Coronary artery (tissue), 2 donors: ENCODE measurements around the gene ANKHD1.

Experiments
- DNase-seq: peaks from one replicate; pipeline ENCODE4 v3.0.0-alpha.2; 2017; ENCODE audit warnings: low spot score
- H3K27ac ChIP-seq, 2 donors: fragments of 200-600 bp; sonication (generic); one replicate each; pipeline ENCODE4 v1.5.1; 2016 to 2019
- H3K4me3 ChIP-seq: fragments of 200-600 bp; sonication (generic); 2 replicates; pipeline ENCODE4 v1.5.1; 2016; ENCODE audit warnings: mild to moderate bottlenecking, moderate library complexity
- CTCF ChIP-seq: fragments of 200-600 bp; sonication (generic); IDR thresholded peaks from one replicate; pipeline ENCODE4 v1.5.1; 2019; ENCODE audit warnings: antibody characterized with exemption

The ANKHD1 gene

DNA sequence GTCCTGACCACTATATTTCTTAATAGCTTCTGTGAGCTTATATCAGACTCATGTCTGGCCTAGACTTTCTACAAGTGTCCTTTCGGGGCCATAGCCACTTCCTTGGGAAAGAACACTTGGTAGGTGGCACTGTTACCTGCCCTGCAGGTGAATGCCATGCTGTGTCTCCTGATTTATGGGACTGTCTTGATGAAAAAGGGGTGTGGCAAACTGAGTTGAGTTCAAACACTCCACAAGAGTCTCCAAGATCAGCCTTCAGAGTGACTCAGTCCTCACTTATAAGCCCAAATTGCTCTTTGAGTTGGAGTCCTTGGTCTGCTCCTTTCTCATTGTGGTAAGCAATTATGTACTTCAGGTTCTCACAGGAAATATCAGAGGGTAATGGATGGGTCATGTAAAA is 9.9 kb upstream of the ANKHD1 start:
- no peak overlapping the region for H3K27ac ChIP-seq
- no peak for TF ChIP-seq CTCF
- H3K4me3 ChIP-seq = no peak overlapping the region
- no peak for DNase-seq

DNA sequence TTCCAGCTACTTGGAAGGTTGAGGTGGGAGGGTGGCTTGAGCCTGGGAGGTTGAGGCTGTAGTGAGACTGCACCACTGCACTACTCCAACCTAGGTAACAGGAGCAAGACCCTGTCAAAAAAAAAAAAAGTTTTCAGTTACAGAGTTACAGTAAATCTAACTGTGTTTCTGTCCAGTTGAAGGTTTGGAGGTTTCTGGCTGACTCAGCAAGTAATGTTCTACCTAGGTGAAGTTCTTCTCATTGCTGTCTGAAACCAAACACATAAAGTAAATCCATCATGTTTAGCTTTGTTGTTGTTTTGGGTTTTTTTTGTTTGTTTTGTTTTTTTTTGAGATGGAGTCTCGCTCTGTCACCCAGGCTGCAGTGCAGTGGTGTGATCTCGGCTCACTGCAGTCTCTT is 7.9 kb upstream of the ANKHD1 start:
- no peak overlapping the region for H3K4me3 ChIP-seq
- TF ChIP-seq CTCF = no peak
- H3K27ac ChIP-seq = no peak overlapping the region
- no peak for DNase-seq

GRCh38 chr5:140398379-140398811 is 3.2 kb upstream of the ANKHD1 start:
- TF ChIP-seq CTCF = no peak
- no peak overlapping the region for H3K4me3 ChIP-seq
- no peak overlapping the region for H3K27ac ChIP-seq
- no peak for DNase-seq

- Histone ChIP-seq H3K4me3 (peak overlapping the region; percentile 96), H3K27ac (peak overlapping the region; percentile 96)
- TF ChIP-seq CTCF = no peak
- no peak for DNase-seq
Observed at GRCh38 chr5:140399979-140400729, 1.5 kb upstream of the ANKHD1 start.

DNA sequence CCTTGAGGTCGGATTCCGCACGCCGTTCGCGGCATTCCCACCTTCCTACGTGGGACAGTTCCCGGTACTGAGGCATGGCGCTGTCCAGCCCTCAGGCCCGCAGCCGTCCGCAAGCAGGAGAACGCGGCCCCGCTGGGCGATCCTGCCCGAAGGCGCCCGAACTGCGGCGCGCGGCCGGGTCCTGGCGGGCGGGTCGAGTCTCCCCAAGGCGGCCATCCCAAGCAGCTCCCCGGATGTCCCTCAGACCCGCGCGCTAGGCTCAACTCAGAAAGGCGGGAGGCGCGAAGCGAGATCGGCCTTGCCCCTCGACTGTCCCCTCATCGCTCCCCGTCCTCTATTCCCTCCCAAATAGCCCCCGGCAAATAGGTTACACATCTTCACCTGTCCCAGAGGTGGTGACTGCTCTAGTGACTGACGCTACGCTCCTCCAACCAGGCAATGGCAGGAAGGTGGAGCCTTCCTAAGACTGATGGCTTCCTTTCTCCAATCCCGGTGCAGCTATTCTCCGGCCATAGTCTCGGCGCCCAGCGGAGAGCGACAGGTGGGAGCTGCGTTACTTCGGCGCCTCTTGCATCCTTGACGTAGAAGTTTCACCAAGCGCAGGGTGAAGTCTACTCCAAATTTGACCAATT is 787 bp upstream of the ANKHD1 start:
- peak; percentile 93 for DNase-seq
- TF ChIP-seq CTCF = no peak
- H3K4me3 ChIP-seq = peak overlapping the region; percentile 96
- peak overlapping the region; percentile 96 for H3K27ac ChIP-seq

DNA sequence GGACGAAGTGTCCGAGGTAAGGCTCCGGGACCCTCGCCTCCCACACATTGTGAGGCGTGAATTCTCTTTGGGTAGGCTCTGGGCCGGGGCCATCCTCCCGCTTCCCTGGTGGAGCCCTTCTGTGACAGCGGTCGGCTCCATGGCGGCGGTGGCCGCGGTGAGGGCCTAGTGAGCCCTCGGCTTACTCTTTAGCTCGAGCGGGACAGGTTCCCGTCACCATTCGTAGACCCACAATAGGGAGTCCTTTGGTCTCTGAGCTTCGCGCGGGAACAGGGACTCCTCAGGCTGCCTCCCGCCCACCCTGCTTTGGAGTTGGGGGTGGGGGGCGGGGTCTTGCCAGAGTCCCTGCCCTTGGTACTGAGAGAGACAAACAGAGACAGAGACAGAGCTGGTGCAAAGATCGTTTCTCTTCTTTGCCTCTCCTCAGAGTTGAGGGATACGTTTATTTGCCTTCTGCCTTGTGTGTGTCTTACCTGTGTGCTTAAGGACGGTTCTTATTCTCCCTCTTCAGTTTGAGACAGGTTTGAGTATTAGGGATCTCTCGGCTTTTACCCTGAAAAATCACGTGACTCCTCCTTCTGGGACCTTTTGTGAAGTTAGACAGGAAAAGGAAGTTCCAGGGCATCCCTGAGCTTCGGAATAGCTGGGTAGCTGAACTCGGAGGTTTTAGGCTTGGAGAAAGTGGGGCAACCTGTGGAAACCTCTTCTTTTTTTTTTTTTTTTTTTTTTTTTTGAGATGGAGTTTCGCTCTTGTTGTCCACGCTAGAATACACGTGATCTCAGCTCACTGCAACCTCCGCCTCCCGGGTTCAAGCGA is 833 bp downstream of the ANKHD1 start:
- no peak for TF ChIP-seq CTCF
- Histone ChIP-seq H3K4me3 (peak overlapping the region; percentile 99), H3K27ac (peak overlapping the region; percentile 96)
- peak; percentile 77 for DNase-seq
